Left renal pelvis (tissue), 4 donors: ENCODE measurements around the gene KLHL30. TPM values are rescaled to one million over a fixed set of nuclear protein-coding genes. Genes with fewer than 3 reads are reported as not detected.
"Not testable (repeated sequence)": the region's sequence is repeated elsewhere in the genome, so short reads cannot be mapped to it uniquely, and the experiment has no call there.

Source experiments
- DNase-seq, 4 donors: peaks; one replicate each; pipeline ENCODE4 v3.0.0-alpha.2; 2013; ENCODE audit warnings: low read depth in 4 of 4, low spot score in 3 of 4
- polyA plus RNA-seq, 4 donors: library from polyadenylated mRNA; unstranded; fragments of 120-200 nt; gene quantifications; one replicate each; pipeline ENCODE4 v1.2.1, GENCODE V29; 2013; ENCODE audit not compliant: insufficient read length in 4 of 4

Gene KLHL30
- polyA plus RNA-seq, 4 donors = 0.10 to 0.50 (median 0.31) TPM

DNA sequence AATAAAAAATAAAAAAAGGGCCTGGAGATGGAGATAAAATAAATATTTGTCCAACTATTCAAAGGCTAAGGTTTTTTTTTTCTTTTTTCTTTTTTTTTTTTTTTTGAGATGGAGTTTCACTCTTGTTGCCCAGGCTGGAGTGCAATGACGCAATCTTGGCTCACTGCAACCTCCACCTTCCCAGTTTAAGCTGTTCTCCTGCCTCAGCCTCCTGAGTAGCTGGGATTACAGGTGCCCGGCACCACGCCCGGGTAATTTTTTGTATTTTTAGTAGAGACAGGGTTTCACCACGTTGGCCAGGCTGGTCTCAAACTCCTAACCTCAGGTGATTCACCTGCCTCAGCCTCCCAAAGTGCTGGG is 32.6 kb downstream of the KLHL30 start:
- not testable (repeated sequence) for DNase-seq

DNA sequence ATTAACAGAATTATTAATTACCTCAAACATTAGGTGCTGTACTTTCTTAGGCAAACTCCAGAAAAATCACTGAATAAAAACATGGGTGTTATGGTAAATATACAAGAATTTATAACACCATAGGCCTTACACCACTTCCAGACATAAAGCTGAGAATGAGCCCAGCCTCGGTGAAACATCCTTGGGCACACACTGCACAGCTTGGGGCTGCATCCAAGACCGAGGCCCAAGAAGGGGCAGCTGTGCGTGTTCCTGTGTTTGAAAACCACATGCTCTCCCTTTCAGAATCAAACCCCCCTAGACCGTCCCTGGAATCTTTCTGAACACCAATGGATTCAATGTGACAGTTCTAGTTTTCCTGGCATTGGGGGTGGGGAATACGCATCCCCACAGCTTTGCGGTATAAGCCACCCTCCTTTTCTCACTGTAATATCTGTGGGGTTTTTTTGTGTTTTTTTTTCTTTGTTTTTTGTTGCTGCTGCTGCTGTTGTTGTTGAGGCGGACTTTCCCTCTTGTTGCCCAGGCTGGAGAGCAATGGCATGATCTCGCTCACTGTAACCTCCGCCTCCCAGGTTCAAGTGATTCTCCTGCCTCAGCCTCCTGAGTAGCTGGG is 33.2 kb downstream of the KLHL30 start:
- DNase-seq = no peak

DNA sequence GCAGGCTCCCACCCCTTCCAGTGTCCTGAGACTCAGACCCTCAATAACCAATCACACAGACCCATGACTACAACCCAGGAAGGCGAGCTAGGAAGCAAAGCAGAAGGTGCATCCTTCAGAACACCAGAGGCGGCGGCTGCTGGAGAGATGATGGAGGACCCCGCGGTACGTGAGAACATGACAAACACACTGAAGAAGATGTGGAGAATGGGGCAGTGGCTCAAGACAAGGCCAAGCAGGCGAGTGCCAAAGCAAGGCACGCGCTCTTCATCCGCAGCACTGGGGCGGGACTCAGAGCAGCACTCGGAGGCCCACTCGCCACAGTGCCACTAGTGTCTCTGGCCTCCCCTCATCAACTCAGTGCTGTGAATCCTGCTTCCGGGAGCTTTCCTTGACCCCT is 34.0 kb downstream of the KLHL30 start:
- no peak for DNase-seq

DNA sequence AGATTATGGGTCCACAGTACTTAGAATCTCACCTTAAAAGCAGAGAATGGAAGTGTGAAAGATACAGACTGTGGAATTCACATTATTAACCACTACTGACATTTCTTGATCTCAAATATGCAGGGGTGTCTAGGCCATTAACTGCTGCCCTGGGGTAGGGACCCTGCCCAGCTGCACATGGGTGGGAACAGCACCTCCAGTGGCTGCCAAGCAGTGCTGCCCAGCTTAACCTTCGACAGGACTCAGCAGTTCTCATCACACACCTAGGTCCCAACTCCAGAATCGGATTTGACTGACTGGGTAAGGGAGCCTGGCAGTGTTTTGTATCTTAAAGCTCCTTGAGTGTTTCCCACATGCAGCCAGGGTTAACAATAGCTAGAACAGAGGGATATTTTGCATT is 35.2 kb downstream of the KLHL30 start:
- DNase-seq = no peak

DNA sequence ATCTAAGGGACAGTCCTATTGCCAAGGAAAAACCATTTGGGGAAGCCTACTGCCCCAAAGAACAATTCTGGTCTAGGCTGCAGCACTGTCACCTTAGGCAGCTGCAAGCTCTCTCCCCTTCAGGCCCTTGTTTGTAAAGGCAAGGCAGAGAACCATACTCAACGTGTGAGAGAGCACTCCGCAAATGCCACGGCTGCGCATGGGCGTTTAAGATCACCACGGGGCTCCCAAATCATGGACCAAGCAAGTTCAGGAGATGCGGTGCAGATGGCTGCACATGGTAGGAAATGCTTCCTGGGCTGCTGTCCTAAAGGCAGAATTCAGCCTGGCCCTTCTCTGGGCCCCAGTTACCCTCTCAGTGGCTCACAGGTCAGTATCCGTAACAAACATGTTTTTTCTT is 35.8 kb downstream of the KLHL30 start:
- DNase-seq = no peak

DNA sequence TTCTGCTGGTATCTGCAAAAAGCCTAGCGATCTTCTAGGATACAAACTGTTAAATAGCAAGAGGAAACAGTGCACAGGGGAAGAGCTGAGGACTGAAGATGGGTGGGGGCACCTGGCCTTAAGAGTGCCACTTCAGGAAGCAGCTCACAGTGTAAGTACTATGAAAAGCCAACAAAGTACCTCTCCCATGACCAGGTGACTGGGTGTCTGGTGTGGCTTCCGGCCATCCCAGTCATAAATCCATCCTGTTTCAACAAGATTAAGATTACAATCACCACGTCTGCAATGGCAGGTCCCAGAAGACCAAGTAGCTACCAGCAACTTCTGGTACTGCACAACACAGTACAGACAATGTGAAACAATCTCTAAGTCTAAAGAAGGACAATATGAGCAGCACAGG is 36.2 kb downstream of the KLHL30 start:
- no peak for DNase-seq

DNA sequence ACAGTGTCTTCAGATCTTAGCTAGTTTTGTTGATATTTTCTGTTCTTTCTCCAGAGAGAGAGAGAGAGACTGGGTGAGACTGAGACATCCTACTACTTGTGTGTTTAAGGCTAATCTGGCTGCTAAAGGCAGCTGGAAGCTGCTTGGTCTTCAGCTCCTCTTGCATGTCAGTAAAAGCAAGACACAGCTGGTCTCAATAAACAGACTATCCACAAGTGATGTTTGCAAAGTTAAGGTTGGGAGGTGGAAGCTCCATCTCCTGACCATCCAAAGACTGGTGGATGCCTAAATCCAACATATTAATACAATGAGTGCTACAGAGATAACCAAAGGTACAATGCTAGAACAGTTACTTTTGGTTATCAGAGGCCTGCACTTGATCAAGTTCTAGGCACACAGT is 38.1 kb downstream of the KLHL30 start:
- no peak for DNase-seq

DNA sequence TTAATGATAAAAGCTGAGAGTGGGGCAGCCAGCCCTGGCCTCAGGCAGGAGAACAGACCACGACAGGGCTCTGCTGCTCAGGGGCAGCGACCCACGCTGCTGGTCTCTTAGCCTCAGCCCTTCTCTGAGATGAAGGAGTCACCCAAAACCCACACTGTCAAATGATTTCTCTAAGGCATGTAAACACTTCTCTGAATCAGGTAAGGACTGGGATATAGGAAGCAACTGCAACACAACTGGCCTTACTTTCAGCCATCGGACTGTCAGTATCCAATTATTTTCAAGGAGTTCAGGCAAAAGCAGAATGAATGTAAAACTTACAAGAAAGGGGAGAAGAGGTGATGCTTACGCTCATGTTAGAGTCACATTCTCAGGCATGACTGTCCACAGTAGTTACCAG is 42.1 kb downstream of the KLHL30 start:
- no peak for DNase-seq

DNA sequence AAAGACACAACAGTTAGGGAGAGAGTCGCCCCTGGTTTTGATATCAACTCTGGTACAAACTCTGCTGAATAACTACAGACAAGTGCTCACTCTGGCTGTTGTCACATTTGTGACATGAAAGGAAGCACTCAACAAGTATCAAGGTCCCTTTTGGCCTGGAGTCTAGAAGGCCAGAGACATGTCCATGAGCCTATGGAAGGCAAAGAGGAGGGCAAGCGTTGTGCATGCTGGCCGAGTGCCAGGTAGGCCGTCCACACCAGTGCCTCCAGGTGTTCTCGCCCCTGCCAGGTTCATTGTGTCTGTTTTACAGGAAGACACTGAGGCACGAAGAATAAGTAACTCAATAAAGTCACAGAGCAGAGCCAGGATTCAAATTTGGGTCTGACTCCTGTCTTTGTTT is 43.9 kb downstream of the KLHL30 start:
- no peak for DNase-seq

DNA sequence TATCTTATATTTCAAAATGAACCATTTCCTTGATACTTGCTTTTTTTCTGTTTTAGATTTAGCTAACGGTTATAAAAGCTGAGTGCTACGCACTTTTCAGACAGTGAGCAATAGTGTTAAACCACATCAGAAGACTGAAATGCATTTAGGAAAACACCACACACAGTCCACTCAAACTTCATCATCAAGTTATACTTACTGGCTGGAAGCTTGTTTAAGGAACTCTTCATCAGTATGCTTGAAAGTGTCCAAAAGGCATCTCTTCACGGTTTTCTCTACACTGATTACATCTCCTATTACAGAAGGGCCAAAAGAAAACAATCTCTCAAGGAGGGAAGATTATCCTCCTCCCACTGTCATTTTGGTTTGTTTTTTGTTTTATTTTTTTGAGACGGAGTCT is 45.4 kb downstream of the KLHL30 start:
- DNase-seq = no peak

DNA sequence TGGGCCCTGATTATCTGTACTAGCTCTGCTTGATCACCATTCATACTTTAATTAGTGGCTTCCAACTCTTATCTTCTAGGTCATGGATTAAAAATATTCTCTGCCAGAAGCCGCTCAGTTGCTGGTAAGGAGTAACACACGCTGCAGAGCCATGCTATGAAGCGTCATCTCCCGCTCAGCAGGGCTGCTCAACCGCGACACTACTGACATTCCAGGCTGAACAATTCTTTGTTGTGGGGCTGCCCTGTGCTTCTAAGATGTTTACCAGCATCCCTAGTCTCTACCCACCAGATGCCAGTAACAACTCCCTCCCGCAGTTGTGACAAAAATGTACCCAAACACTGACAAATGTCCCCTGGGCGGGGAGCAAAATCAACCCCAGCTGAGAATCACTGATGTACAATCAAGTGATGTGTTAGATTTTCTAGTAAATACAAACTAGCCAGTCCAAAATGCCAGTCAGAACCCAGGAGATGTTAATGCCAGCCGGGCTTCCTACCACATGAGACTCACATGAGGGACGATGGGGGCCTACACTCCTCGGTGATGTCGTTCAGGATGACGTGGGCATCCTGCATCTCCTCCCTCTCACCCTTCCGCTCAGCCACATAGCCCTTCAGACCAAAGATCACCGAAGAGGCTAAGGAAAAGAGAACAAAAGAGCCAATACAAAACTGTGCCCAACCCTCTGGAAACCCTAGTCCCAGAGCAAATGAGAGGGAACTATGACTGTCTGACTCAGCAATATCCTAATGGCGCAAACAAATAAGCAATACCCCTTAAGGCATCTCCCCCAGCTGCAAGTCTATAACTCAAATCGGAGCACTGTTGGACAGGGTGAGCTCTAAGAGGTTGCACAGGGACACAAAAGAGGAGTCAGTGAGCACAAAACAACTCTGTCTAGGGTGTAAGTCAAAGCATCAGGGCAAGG is 49.4 kb downstream of the KLHL30 start:
- no peak for DNase-seq

DNA sequence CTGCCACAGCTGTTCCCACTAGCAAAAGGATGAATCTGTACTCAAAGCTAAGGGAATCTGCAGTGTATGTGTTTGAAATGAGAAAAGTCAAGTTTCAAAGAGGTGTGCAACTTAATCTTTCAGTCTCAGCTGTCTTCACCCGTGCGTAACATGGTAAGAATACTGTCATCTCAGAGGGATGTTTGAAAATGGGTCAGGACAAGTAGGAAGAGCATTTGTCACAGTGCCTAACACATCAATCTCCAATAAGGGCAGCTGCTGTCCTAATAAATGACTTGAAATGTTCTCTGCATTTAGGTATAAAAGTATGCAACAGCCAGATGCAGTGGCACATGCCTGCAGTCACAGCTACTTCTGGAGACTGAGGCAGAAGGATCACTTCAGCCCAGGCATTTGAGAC is 52.0 kb downstream of the KLHL30 start:
- DNase-seq = no peak

Other genes starting within 250 kb of the KLHL30 start
- 10 to 100 TPM; 40.5 to 50.6 (median 45.8) TPM for gene UBE2F, start 171.7 kb upstream of the KLHL30 start, polyA plus RNA-seq
- gene SCLY, start 77.7 kb upstream of the KLHL30 start, polyA plus RNA-seq = 10 to 100 TPM in 3 of 4 donors, 1 to 10 TPM in 1; 6.7 to 32.9 (median 28.1) TPM
- 1 to 10 TPM in 3 of 4 donors, under 1 TPM in 1; 0.86 to 2.9 (median 1.7) TPM for gene ESPNL, start 38.3 kb upstream of the KLHL30 start, polyA plus RNA-seq
- 1 to 10 TPM in 3 of 4 donors, under 1 TPM in 1; 0.70 to 7.7 (median 5.0) TPM for gene ERFE, start 20.3 kb downstream of the KLHL30 start, polyA plus RNA-seq
- gene ILKAP, start 65.0 kb downstream of the KLHL30 start, polyA plus RNA-seq = 10 to 100 TPM; 35.8 to 56.2 (median 41.1) TPM
- 1 to 10 TPM; 4.5 to 9.0 (median 4.7) TPM for gene HES6, start 101.4 kb downstream of the KLHL30 start, polyA plus RNA-seq
- 1 to 10 TPM; 5.4 to 9.4 (median 7.6) TPM for gene PER2, start 149.9 kb downstream of the KLHL30 start, polyA plus RNA-seq
- gene TRAF3IP1, start 181.8 kb downstream of the KLHL30 start, polyA plus RNA-seq = 10 to 100 TPM; 17.1 to 20.6 (median 20.1) TPM